GM23248 (cell line): ENCODE data around the gene GRIK3.

Source experiments
- EZH2 ChIP-seq: fragments of 200-600 bp; sonication (generic); IDR thresholded peaks from 2 replicates; pipeline ENCODE4 v1.6.1; 2018; ENCODE audit warnings: antibody characterized with exemption, mild to moderate bottlenecking; ENCODE audit not compliant: insufficient read depth, poor library complexity, severe bottlenecking
- EZH2phosphoT487 ChIP-seq: fragments of 200-600 bp; sonication (generic); IDR thresholded peaks from 2 replicates; pipeline ENCODE4 v1.6.1; 2018; ENCODE audit warnings: antibody characterized with exemption, moderate library complexity, mild to moderate bottlenecking, low read depth; ENCODE audit not compliant: insufficient read depth

DNA sequence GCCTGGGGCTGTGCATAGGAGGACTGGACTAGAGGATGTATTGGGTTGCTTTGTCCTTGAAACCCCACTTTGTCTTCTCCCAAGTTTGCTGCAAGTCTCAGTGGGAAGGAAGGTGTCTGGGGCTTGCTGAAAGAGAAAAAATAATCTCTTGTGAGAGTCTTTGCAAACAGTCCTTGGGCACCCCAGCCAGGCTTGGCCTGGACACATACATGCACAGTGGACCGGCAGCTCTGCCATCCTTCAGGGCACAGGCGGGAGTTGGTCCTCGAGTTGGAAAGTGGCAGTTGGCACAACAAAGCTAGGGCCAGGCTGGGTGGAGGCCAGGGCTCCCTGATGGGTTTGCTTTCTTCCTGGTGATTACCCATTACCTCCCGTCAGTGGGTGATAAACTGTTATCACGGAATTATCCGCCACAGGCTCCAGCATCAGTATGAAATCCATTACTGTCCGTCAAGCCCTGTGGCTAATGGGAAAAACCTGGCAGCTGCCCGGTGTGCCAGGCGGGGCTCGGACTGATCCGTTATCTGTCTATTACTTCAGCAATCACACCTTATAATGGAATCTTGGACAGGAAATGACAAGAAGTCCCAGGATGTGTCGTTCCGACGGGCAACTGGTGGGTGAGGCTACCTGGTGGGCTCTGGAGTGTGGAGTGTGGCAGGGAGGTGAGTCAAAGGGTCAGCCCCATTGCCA lies 265.7 kb downstream of the GRIK3 start:
- TF ChIP-seq EZH2 = no peak
- TF ChIP-seq EZH2phosphoT487 = no peak
